Coronary artery (tissue), 2 donors: ENCODE data around the gene BLMH.

Source experiments
- DNase-seq: peaks from one replicate; pipeline ENCODE4 v3.0.0-alpha.2; 2017; ENCODE audit warnings: low spot score
- H3K27ac ChIP-seq, 2 donors: fragments of 200-600 bp; sonication (generic); one replicate each; pipeline ENCODE4 v1.5.1; 2016 to 2019
- H3K4me3 ChIP-seq: fragments of 200-600 bp; sonication (generic); 2 replicates; pipeline ENCODE4 v1.5.1; 2016; ENCODE audit warnings: mild to moderate bottlenecking, moderate library complexity
- TF ChIP-seq, protein P1 (sequence below): fragments of 200-600 bp; sonication (generic); IDR thresholded peaks from one replicate; pipeline ENCODE4 v1.5.1; 2019; ENCODE audit warnings: antibody characterized with exemption

The BLMH gene

GRCh38 chr17:30256756-30257506 lies 34.8 kb downstream of the BLMH start:
- DNase-seq = no peak
- Histone ChIP-seq H3K27ac (no peak overlapping the region), H3K4me3 (no peak overlapping the region)
- TF ChIP-seq, protein P1, sequence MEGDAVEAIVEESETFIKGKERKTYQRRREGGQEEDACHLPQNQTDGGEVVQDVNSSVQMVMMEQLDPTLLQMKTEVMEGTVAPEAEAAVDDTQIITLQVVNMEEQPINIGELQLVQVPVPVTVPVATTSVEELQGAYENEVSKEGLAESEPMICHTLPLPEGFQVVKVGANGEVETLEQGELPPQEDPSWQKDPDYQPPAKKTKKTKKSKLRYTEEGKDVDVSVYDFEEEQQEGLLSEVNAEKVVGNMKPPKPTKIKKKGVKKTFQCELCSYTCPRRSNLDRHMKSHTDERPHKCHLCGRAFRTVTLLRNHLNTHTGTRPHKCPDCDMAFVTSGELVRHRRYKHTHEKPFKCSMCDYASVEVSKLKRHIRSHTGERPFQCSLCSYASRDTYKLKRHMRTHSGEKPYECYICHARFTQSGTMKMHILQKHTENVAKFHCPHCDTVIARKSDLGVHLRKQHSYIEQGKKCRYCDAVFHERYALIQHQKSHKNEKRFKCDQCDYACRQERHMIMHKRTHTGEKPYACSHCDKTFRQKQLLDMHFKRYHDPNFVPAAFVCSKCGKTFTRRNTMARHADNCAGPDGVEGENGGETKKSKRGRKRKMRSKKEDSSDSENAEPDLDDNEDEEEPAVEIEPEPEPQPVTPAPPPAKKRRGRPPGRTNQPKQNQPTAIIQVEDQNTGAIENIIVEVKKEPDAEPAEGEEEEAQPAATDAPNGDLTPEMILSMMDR = no peak

DNA sequence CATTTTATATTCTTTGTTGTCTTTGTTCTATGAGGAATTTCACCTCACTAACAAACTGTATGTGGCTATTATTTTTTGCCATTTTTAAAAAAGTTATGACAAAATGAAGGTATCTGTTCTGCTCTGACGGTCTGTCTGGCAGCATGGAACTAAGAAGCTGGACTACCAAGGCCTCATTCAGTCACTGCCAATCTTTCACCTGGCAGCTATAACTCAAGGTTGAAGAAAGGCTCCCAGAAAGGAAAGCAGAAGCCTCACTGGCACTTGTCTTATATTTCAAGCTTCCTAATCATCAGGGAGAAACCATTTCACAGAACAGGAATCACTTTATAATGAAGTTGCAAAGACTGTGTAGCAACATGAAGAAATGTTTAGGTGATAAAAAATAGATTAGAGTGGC lies 37.6 kb downstream of the BLMH start:
- H3K27ac ChIP-seq = no peak overlapping the region
- H3K4me3 ChIP-seq = no peak overlapping the region
- no peak for DNase-seq
- TF ChIP-seq, protein P1 = no peak

DNA sequence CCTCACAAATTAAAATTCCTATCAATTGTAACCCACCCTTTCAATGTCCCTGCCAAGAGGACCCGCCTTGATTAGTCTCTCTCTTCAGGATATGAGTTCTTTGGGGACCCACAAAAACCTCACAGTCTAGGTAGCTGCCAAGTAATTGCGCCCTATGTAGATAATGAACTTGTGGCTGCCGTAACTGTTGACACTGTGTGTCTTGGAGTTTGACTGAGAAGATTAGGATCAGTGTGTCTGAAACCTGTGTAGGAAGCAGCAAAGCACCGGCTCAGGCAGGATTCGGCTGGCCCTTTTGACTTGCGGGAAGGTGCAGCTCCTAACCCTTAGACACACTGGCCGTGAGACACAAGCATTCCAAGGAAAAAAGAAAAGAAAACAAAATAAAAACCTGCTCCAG lies 38.4 kb downstream of the BLMH start:
- DNase-seq = no peak
- TF ChIP-seq, protein P1 = no peak
- H3K27ac ChIP-seq = no peak overlapping the region
- H3K4me3 ChIP-seq = no peak overlapping the region

GRCh38 chr17:30251931-30252330 lies 39.8 kb downstream of the BLMH start:
- TF ChIP-seq, protein P1 = no peak
- H3K4me3 ChIP-seq = no peak overlapping the region

DNA sequence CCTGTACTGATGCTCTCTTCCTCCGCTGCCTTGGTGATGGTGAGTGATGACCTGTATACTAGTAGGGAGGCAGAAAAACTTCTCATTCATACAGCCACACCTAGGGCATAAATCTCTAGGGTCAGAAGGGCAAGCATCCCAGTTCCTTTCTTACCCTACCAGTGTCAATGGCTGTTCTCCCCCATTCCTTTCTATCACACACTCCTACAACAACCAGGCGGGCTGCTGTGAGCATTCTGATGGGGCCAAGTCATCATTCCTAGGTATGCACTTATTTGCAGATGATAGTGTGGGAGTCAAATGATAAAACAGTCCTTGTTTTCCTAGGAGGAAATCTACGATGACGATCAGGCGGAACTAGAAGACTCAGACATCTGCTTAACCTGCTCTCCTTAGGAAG lies 42.3 kb downstream of the BLMH start:
- Histone ChIP-seq H3K27ac (no peak overlapping the region), H3K4me3 (no peak overlapping the region)
- no peak for DNase-seq
- TF ChIP-seq, protein P1 = no peak

More at GRCh38 chr17:30251931-30252330, 39.8 kb downstream of the BLMH start:
- no peak overlapping the region for H3K27ac ChIP-seq
- no peak for DNase-seq

DNA sequence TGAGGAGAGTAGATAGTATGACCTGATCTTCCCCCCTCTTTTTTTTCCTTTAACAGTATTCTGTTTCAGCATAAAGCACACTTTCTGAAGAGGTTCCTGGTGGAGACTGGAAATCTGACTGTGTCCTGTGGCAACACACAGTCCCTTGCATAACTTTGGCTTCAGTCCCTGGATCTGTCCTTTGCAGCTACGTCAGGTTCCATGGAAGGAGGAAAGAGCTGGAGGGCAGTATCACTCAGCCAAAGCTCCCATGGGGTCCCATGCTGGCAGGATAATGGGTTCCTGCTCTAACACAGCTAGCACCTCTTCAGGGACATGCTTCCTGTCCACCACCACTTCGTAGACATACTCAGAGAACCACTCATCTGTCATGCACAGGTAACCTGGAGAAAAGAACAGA lies 43.0 kb downstream of the BLMH start:
- no peak overlapping the region for H3K4me3 ChIP-seq
- DNase-seq = peak; percentile 69
- TF ChIP-seq, protein P1 = no peak
- no peak overlapping the region for H3K27ac ChIP-seq

- TF ChIP-seq, protein P1 = no peak
- Histone ChIP-seq H3K4me3 (no peak overlapping the region), H3K27ac (no peak overlapping the region)
- DNase-seq = no peak
These were observed 45.3 kb downstream of the BLMH start for GRCh38 chr17:30246460-30246859.
